Rectal smooth muscle tissue (tissue), 1 donor: ENCODE data around the gene RNF217.
"Not testable (repeated sequence)": the region's sequence is repeated elsewhere in the genome, so short reads cannot be mapped to it uniquely, and the experiment has no call there.

ENCODE experiments used
- H3K27ac ChIP-seq: one replicate; pipeline ENCODE4 v1.7.0; 2013; ENCODE audit warnings: low read depth, low read length, inconsistent platforms
- H3K27me3 ChIP-seq: one replicate; pipeline ENCODE4 v1.7.0; 2013; ENCODE audit warnings: low read length; ENCODE audit not compliant: control insufficient read depth, insufficient read depth
- H3K36me3 ChIP-seq: one replicate; pipeline ENCODE4 v1.7.0; 2013; ENCODE audit warnings: low read length; ENCODE audit not compliant: control insufficient read depth, insufficient read depth
- H3K4me1 ChIP-seq: one replicate; pipeline ENCODE4 v1.7.0; 2013; ENCODE audit warnings: low read length; ENCODE audit not compliant: control insufficient read depth, insufficient read depth
- H3K4me3 ChIP-seq: one replicate; pipeline ENCODE4 v1.7.0; 2013; ENCODE audit warnings: low read length
- H3K9ac ChIP-seq: one replicate; pipeline ENCODE4 v1.7.0; 2013; ENCODE audit warnings: low read length

The RNF217 gene, protein sequence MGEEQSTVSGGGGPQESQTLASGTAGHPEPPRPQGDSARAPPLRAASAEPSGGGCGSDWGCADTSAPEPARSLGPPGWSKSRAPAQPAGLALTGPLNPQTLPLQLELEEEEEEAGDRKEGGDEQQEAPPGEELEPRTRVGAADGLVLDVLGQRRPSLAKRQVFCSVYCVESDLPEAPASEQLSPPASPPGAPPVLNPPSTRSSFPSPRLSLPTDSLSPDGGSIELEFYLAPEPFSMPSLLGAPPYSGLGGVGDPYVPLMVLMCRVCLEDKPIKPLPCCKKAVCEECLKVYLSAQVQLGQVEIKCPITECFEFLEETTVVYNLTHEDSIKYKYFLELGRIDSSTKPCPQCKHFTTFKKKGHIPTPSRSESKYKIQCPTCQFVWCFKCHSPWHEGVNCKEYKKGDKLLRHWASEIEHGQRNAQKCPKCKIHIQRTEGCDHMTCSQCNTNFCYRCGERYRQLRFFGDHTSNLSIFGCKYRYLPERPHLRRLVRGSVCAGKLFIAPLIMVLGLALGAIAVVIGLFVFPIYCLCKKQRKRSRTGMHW

DNA sequence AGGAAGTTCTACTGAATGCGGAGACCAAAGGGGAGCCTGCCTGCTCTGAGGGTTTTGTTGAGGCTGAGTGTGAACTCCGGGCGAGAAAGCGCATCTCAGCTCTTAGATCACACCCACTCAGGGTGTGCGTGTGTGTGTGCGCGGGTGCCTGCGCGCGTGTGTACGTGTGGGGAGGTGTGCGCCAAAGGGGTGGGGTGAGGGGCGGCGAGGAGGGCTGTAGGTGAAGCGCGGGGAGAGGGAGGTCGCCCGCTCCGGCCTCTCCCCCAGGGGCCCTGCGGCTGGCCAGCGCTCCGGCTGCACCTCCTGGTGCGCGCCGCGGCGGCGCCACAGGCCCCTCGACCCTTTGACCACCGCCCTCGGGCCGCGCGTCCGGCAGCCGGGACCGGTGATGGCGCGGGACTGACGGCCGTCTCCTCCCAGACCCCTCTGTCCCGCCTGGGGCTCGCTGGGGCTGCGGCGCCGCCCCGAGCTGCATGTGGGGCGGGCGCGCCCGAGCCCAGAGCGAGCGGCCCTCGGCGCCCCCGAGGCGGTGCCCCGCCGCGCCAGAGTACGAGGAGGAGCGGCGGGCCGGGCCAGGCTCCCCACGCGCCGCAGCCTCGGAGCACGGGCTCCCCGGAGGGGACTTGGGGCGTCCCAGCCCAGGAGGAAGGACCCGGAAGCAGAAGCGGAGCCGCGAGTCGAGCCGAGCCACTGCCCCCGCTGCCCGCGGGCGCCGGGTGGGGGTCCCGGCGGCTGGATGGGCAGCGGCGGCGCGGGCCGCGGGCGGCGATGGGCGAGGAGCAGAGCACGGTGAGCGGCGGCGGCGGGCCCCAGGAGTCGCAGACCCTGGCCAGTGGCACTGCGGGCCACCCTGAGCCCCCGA is at the start of gene RNF217:
RNF217 (plus strand) TSS at position 661 of the 862 bp plus-strand sequence; CDS start at position 769, 108 bp downstream.
- H3K4me3 ChIP-seq = peak within 1 kb of the TSS; percentile 84
- H3K4me1 ChIP-seq = peaks cover 17% of the 10 kb centered on the region

GRCh38 chr6:124913056-124913455 is 49.2 kb upstream of the RNF217 start:
- Histone ChIP-seq H3K4me3 (no peak overlapping the region), H3K4me1 (no peaks in the 10 kb centered on the region), H3K36me3 (no peaks in the 10 kb centered on the region), H3K27ac (no peak overlapping the region), H3K9ac (no peak overlapping the region), H3K27me3 (no peaks in the 10 kb centered on the region)

More for the DNA sequence above, at the start of gene RNF217:
- no peaks in the 10 kb centered on the region for H3K36me3 ChIP-seq
- no peaks in the 10 kb centered on the region for H3K27me3 ChIP-seq
- peak within 1 kb of the TSS; percentile 96 for H3K27ac ChIP-seq
- peak within 1 kb of the TSS; percentile 66 for H3K9ac ChIP-seq

- Histone ChIP-seq H3K27ac (no peak overlapping the region), H3K4me3 (no peak overlapping the region), H3K9ac (no peak overlapping the region), H3K4me1 (no peaks in the 10 kb centered on the region), H3K27me3 (no peaks in the 10 kb centered on the region), H3K36me3 (no peaks in the 10 kb centered on the region)
Observed at GRCh38 chr6:124917769-124918168, 44.5 kb upstream of the RNF217 start.

- not testable (repeated sequence) for H3K9ac ChIP-seq, H3K4me3 ChIP-seq
Observed at GRCh38 chr6:124919703-124920102, 42.5 kb upstream of the RNF217 start.

GRCh38 chr6:124924333-124924759 is 37.9 kb upstream of the RNF217 start:
- H3K27ac ChIP-seq = peak overlapping the region; percentile 69

More at GRCh38 chr6:124919703-124920102, 42.5 kb upstream of the RNF217 start:
- not testable (repeated sequence) for H3K27me3 ChIP-seq, H3K36me3 ChIP-seq, H3K27ac ChIP-seq, H3K4me1 ChIP-seq

GRCh38 chr6:124926435-124926834 is 35.8 kb upstream of the RNF217 start:
- H3K36me3 ChIP-seq = no peaks in the 10 kb centered on the region
- H3K4me1 ChIP-seq = peaks cover 8% of the 10 kb centered on the region
- H3K9ac ChIP-seq = no peak overlapping the region
- H3K27me3 ChIP-seq = no peaks in the 10 kb centered on the region
- H3K4me3 ChIP-seq = no peak overlapping the region
- H3K27ac ChIP-seq = no peak overlapping the region

More at GRCh38 chr6:124924333-124924759, 37.9 kb upstream of the RNF217 start:
- Histone ChIP-seq H3K9ac (no peak overlapping the region), H3K27me3 (no peaks in the 10 kb centered on the region), H3K36me3 (no peaks in the 10 kb centered on the region), H3K4me1 (peaks cover 8% of the 10 kb centered on the region), H3K4me3 (no peak overlapping the region)

GRCh38 chr6:124927806-124928205 is 34.4 kb upstream of the RNF217 start:
- Histone ChIP-seq H3K9ac (no peak overlapping the region), H3K36me3 (no peaks in the 10 kb centered on the region), H3K27ac (no peak overlapping the region), H3K4me1 (peaks cover 8% of the 10 kb centered on the region), H3K27me3 (no peaks in the 10 kb centered on the region), H3K4me3 (no peak overlapping the region)

DNA sequence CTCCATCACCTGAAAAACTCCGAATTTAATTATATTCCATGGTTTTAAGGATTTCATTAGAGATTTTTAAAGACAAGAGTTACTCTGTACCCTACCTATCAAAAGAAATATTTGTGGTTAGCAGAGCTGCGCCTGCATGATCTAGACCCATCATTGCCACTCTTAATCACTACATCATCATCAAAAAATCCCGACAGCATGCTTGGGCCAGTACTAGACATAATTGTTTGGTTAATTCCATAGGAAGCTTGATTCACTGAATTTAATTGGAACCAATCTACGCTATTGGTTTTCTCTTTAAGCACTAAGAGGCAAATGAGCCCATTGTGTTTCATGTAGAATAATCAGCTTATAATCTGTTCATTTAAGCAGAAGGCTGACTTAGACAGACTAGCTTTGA is 33.4 kb upstream of the RNF217 start:
- H3K4me3 ChIP-seq = no peak overlapping the region
- H3K36me3 ChIP-seq = no peaks in the 10 kb centered on the region
- no peak overlapping the region for H3K27ac ChIP-seq
- H3K27me3 ChIP-seq = no peaks in the 10 kb centered on the region
- H3K4me1 ChIP-seq = peaks cover 5% of the 10 kb centered on the region
- H3K9ac ChIP-seq = no peak overlapping the region

DNA sequence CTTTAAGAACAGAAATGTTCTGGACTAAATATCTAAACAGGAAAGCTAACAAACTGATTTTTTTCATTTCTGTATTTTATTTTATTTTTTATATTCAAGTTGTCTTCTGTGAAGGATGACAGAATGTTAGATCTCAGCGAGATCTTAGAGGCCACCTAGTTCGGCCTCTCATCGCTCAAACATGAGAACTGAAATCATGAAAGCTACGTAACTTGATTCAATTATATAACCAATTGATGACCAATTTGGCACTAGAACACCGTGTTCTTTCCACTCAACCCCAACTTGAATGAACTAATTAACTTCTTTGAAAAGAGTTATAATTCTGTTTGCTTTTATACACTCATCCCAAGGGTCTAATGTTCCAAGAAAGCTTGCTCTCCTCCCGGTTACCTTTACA is 24.6 kb upstream of the RNF217 start:
- no peaks in the 10 kb centered on the region for H3K27me3 ChIP-seq
- no peaks in the 10 kb centered on the region for H3K4me1 ChIP-seq
- H3K36me3 ChIP-seq = no peaks in the 10 kb centered on the region
- H3K4me3 ChIP-seq = no peak overlapping the region
- H3K27ac ChIP-seq = peak overlapping the region; percentile 1
- no peak overlapping the region for H3K9ac ChIP-seq

DNA sequence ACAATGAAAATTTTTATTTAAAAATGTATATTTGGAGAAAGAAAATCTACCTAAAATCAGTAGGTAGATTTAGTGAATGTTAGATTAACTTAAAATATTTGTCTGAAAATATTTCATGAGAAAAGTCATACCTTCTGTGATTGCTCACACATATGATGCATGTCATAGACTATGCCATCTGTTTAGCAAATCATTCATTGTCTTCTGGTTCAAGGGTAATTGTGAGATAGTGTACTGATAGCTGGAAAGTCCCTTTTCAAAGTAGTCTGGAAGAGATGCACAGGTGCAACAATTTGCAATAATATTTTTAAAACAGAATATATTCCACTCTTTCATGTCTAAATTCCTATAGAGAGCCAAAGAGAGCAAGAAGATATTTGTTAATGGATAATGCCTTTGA is 21.0 kb upstream of the RNF217 start:
- H3K4me1 ChIP-seq = no peaks in the 10 kb centered on the region
- no peak overlapping the region for H3K4me3 ChIP-seq
- no peak overlapping the region for H3K9ac ChIP-seq
- H3K27ac ChIP-seq = no peak overlapping the region
- no peaks in the 10 kb centered on the region for H3K36me3 ChIP-seq
- H3K27me3 ChIP-seq = no peaks in the 10 kb centered on the region

- Histone ChIP-seq H3K4me3 (no peak overlapping the region), H3K36me3 (no peaks in the 10 kb centered on the region)
Observed at GRCh38 chr6:124943658-124944057, 18.6 kb upstream of the RNF217 start.

DNA sequence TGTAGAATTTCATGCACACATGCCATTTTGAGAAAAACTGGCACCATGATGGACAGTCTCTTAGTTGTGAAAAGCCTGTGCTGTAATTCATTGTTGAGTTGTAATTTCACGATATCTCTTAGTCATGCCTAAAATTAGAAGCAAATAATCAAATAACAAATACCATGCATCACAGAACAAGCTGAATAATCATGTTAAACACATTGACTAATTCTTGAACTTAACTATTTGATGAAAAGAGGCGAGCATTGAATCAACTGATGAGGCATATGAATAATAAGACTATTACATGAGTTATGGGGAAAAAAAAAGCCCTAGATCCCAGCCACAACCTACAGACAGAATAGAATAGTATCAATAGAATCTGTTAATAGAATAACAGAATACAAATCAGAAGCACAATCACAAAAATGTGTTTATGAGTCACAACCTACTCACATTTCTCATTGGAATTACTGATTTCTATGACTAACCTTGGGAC is 14.2 kb upstream of the RNF217 start:
- Histone ChIP-seq H3K27me3 (no peaks in the 10 kb centered on the region), H3K27ac (no peak overlapping the region), H3K4me1 (no peaks in the 10 kb centered on the region), H3K4me3 (no peak overlapping the region), H3K36me3 (no peaks in the 10 kb centered on the region), H3K9ac (no peak overlapping the region)

More at GRCh38 chr6:124943658-124944057, 18.6 kb upstream of the RNF217 start:
- H3K27ac ChIP-seq = no peak overlapping the region
- H3K27me3 ChIP-seq = no peaks in the 10 kb centered on the region
- H3K9ac ChIP-seq = no peak overlapping the region
- no peaks in the 10 kb centered on the region for H3K4me1 ChIP-seq
